IMR-90 (cell line): Measurements from ENCODE around the gene SMARCD1. TPM values are rescaled to one million over a fixed set of nuclear protein-coding genes. Genes with fewer than 3 reads are reported as not detected.

ENCODE experiments used
- ATAC-seq: fragments of 200-7000 bp; cut with Tn5 transposase; 2 replicates; pipeline ENCODE4 v1.9.1; 2020; ENCODE audit warnings: low read depth, mild to moderate bottlenecking, moderate library complexity
- BruUV-seq: library from RNA; stranded (reverse); fragments of 400-500 nt; replicated peaks from 2 replicates; lab custom pipeline; 2021; lab: Mats Ljungman, UMichigan
- CTCF ChIA-PET: fragments of 300-600 bp; formaldehyde crosslinking; extraction: SDS; loops from one replicate; lab custom pipeline; 2021; ENCODE audit warnings: antibody characterized with exemption; lab: Yijun Ruan, JAX
- POLR2A ChIA-PET: fragments of 300-600 bp; sonication (Branson Sonifier 250); formaldehyde crosslinking; loops from one replicate; lab custom pipeline; 2022; ENCODE audit warnings: antibody characterized with exemption; ENCODE audit not compliant: unreplicated experiment; lab: Charles Lee
- DNase-seq: peaks from one replicate; pipeline ENCODE4 v3.0.0; 2013
- H2AFZ ChIP-seq: replicated peaks from 2 replicates; pipeline ENCODE3; 2013; ENCODE audit warnings: low read length, mild to moderate bottlenecking; ENCODE audit not compliant: poor library complexity
- H2AK5ac ChIP-seq: 2 replicates; pipeline ENCODE4 v1.6.1; 2013; ENCODE audit warnings: low read depth, low read length, inconsistent platforms
- H2AK9ac ChIP-seq: replicated peaks from 2 replicates; pipeline ENCODE3; 2013; ENCODE audit warnings: mild to moderate bottlenecking, low read depth, low read length, moderate library complexity; ENCODE audit not compliant: poor library complexity
- H2BK120ac ChIP-seq: 2 replicates; pipeline ENCODE4 v1.6.1; 2013; ENCODE audit warnings: low read depth, low read length, inconsistent platforms
- H2BK15ac ChIP-seq: 3 replicates; pipeline ENCODE4 v1.6.1; 2013; ENCODE audit warnings: low read depth, low read length, inconsistent platforms
- H2BK20ac ChIP-seq: 2 replicates; pipeline ENCODE4 v1.6.1; 2013; ENCODE audit warnings: low read depth, mild to moderate bottlenecking, inconsistent platforms, low read length, moderate library complexity
- H2BK5ac ChIP-seq: 2 replicates; pipeline ENCODE4 v1.6.1; 2013; ENCODE audit warnings: mild to moderate bottlenecking, low read depth, low read length, inconsistent platforms; ENCODE audit not compliant: poor library complexity, severe bottlenecking
- H3K14ac ChIP-seq: replicated peaks from 2 replicates; pipeline ENCODE4 v1.6.1; 2013; ENCODE audit warnings: low read depth, low read length, inconsistent platforms
- H3K18ac ChIP-seq: 2 replicates; pipeline ENCODE4 v1.6.1; 2013; ENCODE audit warnings: low read depth, low read length, control low read depth
- H3K23ac ChIP-seq: 2 replicates; pipeline ENCODE4 v1.6.1; 2013; ENCODE audit warnings: low read depth, low read length, inconsistent platforms
- H3K27ac ChIP-seq: 2 replicates; pipeline ENCODE4 v1.5.1; 2013; ENCODE audit warnings: mild to moderate bottlenecking, control low read depth, low read length; ENCODE audit not compliant: insufficient read depth
- H3K27me3 ChIP-seq: 2 replicates; pipeline ENCODE4 v1.6.1; 2013; ENCODE audit warnings: low read length; ENCODE audit not compliant: control insufficient read depth, insufficient read depth
- H3K36me3 ChIP-seq: 2 replicates; pipeline ENCODE4 v1.6.1; 2013; ENCODE audit warnings: low read length, mixed read lengths; ENCODE audit not compliant: control insufficient read depth, insufficient read depth
- H3K4ac ChIP-seq: 2 replicates; pipeline ENCODE4 v1.6.1; 2013; ENCODE audit warnings: low read depth, low read length, inconsistent platforms
- H3K4me1 ChIP-seq: 2 replicates; pipeline ENCODE4 v1.6.1; 2013; ENCODE audit warnings: low read length, mixed read lengths; ENCODE audit not compliant: control insufficient read depth, insufficient read depth
- H3K4me2 ChIP-seq: 2 replicates; pipeline ENCODE4 v1.6.1; 2013; ENCODE audit warnings: low read depth, mild to moderate bottlenecking, control low read depth, low read length, moderate library complexity
- H3K4me3 ChIP-seq: 2 replicates; pipeline ENCODE4 v1.5.1; 2013; ENCODE audit warnings: low read depth, mild to moderate bottlenecking, control low read depth, low read length, moderate library complexity; ENCODE audit not compliant: insufficient read depth
- H3K56ac ChIP-seq: 2 replicates; pipeline ENCODE4 v1.6.1; 2013; ENCODE audit warnings: low read length, inconsistent platforms; ENCODE audit not compliant: insufficient read depth; ENCODE audit errors: extremely low read depth
- H3K79me1 ChIP-seq, 2 experiments: 2 replicates each; pipeline ENCODE4 v1.6.1; 2013; ENCODE audit warnings: low read length in 2 of 2, inconsistent platforms in 1 of 2, low read depth in 1 of 2
- H3K9ac ChIP-seq: 2 replicates; pipeline ENCODE4 v1.6.1; 2013; ENCODE audit warnings: low read depth, low read length, control low read depth
- H3K9me1 ChIP-seq: 2 replicates; pipeline ENCODE4 v1.6.1; 2013; ENCODE audit warnings: low read length, inconsistent platforms; ENCODE audit not compliant: insufficient read depth
- H3K9me3 ChIP-seq: 2 replicates; pipeline ENCODE4 v1.6.1; 2013; ENCODE audit warnings: low read length; ENCODE audit not compliant: control insufficient read depth, insufficient read depth
- H4K20me1 ChIP-seq: 2 replicates; pipeline ENCODE4 v1.6.1; 2013; ENCODE audit warnings: low read length, inconsistent platforms; ENCODE audit not compliant: insufficient read depth
- H4K5ac ChIP-seq: 2 replicates; pipeline ENCODE4 v1.6.1; 2013; ENCODE audit warnings: mild to moderate bottlenecking, low read depth, low read length, control low read depth
- H4K8ac ChIP-seq, 2 experiments: 2 replicates each; pipeline ENCODE4 v1.6.1; 2013; ENCODE audit warnings: low read depth in 2 of 2, low read length in 2 of 2, control low read depth in 1 of 2, inconsistent platforms in 1 of 2
- H4K91ac ChIP-seq: 2 replicates; pipeline ENCODE4 v1.6.1; 2013; ENCODE audit warnings: low read depth, low read length, inconsistent platforms; ENCODE audit not compliant: insufficient read depth
- CEBPB ChIP-seq: IDR thresholded peaks from 2 replicates; pipeline ENCODE4 v1.6.1; 2012; ENCODE audit warnings: low read depth, low read length, improper control_type of control experiment
- MAZ ChIP-seq: IDR thresholded peaks from 2 replicates; pipeline ENCODE4 v1.6.1; 2012; ENCODE audit warnings: low read depth, mild to moderate bottlenecking, low read length, improper control_type of control experiment, moderate library complexity, borderline replicate concordance
- WGBS, 2 experiments: methylation state at CpG; one replicate each; pipeline versions ENCODE4 v1.1.5 to v1.1.7; 2013; ENCODE audit warnings: missing lambda C conversion rate in 2 of 2; ENCODE audit not compliant: insufficient read length in 1 of 2; ENCODE audit errors: extremely low coverage in 2 of 2; 5-methylcytosine and 5-hydroxymethylcytosine counted together
- dilution Hi-C: fragments of 300-500 bp; cut with HindIII; formaldehyde crosslinking; loops from one replicate; pipeline ENCODE4 v1.14.3; 2018; ENCODE audit warnings: low sequenced_read_pairs; ENCODE audit not compliant: unreplicated experiment
- in situ Hi-C: fragments of 300-500 bp; cut with MboI; formaldehyde crosslinking; loops from 3 replicates; pipeline ENCODE4 v1.14.3; 2019; ENCODE audit warnings: low sequenced_read_pairs, inconsistent platforms, mixed read lengths
- intact Hi-C: fragments of 100-400 bp; cut with micrococcal nuclease; formaldehyde crosslinking; loops from 2 replicates; pipeline ENCODE4 v1.10.0; 2022
- polyA plus RNA-seq, 3 experiments: library from polyadenylated mRNA; depleted of rRNA; stranded (reverse); fragments of >200 nt; gene quantifications; 2 replicates each; pipeline ENCODE4 v1.2.3, GENCODE V29; 2012; ENCODE audit warnings: low replicate concordance in 1 of 3
- total RNA-seq: library from RNA; depleted of rRNA; stranded (reverse); fragments of >200 nt; gene quantifications from 2 replicates; pipeline ENCODE4 v1.2.3, GENCODE V29; 2012

SMARCD1 gene
- total and polyA plus RNA-seq, 2 of the 4 experiments (the other 2 are of a cell fraction), result 28.1 to 47.9 TPM

DNA sequence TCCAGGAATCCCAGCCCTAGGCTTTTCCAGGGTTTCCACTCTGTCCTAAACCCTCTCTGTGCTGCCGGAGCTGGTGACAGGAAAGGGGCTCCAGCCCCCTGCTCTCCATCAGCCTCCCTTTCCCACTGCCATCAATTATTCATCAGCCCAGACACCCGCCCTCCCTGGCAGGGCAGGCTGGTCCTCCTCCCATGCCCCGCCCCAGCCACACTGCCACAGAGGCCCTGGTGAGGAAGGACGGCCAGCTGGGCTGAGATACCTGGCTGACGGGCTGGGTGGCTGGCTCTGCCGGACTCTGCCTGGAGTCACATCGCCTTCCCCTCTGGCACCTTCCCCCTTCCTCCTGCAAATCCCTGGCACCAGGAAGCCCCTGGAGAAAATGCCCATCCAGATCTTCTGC lies 11.9 kb upstream of the SMARCD1 start:
- Histone ChIP-seq H3K56ac (no peak overlapping the region), H3K23ac (no peak overlapping the region), H2AK9ac (no peak overlapping the region), H3K79me1 (no peaks in the 10 kb centered on the region), H2BK5ac (no peak overlapping the region), H3K9me3 (no peaks in the 10 kb centered on the region), H3K27me3 (no peaks in the 10 kb centered on the region), H2BK20ac (no peak overlapping the region), H3K18ac (no peak overlapping the region), H4K91ac (no peak overlapping the region), H2AK5ac (no peak overlapping the region), H3K4me3 (no peak overlapping the region), H3K14ac (no peak overlapping the region), H4K8ac (no peak overlapping the region), H3K4ac (no peak overlapping the region), H4K20me1 (no peaks in the 10 kb centered on the region; the same call in 1 of the 2 replicates), H3K4me1 (peaks cover 3% of the 10 kb centered on the region; the same call in 1 of the 2 replicates), H3K4me2 (no peak overlapping the region), H3K27ac (no peak overlapping the region), H3K9ac (no peak overlapping the region), H2AFZ (no peak overlapping the region), H3K36me3 (no peaks in the 10 kb centered on the region), H3K9me1 (no peaks in the 10 kb centered on the region), H2BK15ac (no peak overlapping the region), H4K5ac (no peak overlapping the region), H2BK120ac (no peak overlapping the region)
- WGBS, 2 experiments, result no CpG with 5 or more reads among the region's 7 CpGs
- intact Hi-C loops (no loop called here), dilution Hi-C loops (no loop called here), in situ Hi-C loops (no loop called here)
- BruUV-seq, result no TSS peak
- CTCF ChIA-PET, result no interaction called here
- DNase-seq, result no peak
- ATAC-seq, result no peak
- TF ChIP-seq CEBPB (no peak), MAZ (no peak)
- POLR2A ChIA-PET, result no interaction called here
